Astrocyte (in vitro differentiated cells and primary cell): ENCODE data around the gene DLK1. TPM values are rescaled to one million over a fixed set of nuclear protein-coding genes. Genes with fewer than 3 reads are reported as not detected.

ENCODE experiments used
- DNase-seq: peaks from one replicate; pipeline ENCODE4 v3.0.0-alpha.2; 2010; ENCODE audit warnings: low read depth
- FAIRE-seq: peaks from 2 replicates; lab custom pipeline; 2011; peaks lifted over from hg19 to GRCh38; lab: Jason Lieb, UNC
- H2AFZ ChIP-seq: 2 replicates; pipeline ENCODE4 v1.6.0; 2012; ENCODE audit warnings: low read depth, low read length, inconsistent platforms
- H3K27ac ChIP-seq: 2 replicates; pipeline ENCODE4 v1.5.1; 2011; ENCODE audit warnings: low read depth, low read length, inconsistent platforms
- H3K27me3 ChIP-seq: 2 replicates; pipeline ENCODE4 v1.6.0; 2011; ENCODE audit warnings: low read length, inconsistent platforms; ENCODE audit not compliant: insufficient read depth
- H3K36me3 ChIP-seq: 2 replicates; pipeline ENCODE4 v1.5.1; 2011; ENCODE audit warnings: low read length, inconsistent platforms; ENCODE audit not compliant: insufficient read depth
- H3K4me1 ChIP-seq: 2 replicates; pipeline ENCODE4 v1.5.1; 2011; ENCODE audit warnings: low read length, inconsistent platforms; ENCODE audit not compliant: insufficient read depth
- H3K4me2 ChIP-seq: 2 replicates; pipeline ENCODE4 v1.6.0; 2012; ENCODE audit warnings: low read length, inconsistent platforms
- H3K4me3 ChIP-seq: 2 replicates; pipeline ENCODE4 v1.5.1; 2011; ENCODE audit warnings: low read depth, mild to moderate bottlenecking, low read length, inconsistent platforms; ENCODE audit not compliant: insufficient read depth
- H3K79me2 ChIP-seq: 2 replicates; pipeline ENCODE4 v1.6.0; 2012; ENCODE audit warnings: mild to moderate bottlenecking, low read length, inconsistent platforms; ENCODE audit not compliant: insufficient read depth
- H3K9ac ChIP-seq: 2 replicates; pipeline ENCODE4 v1.6.0; 2012; ENCODE audit warnings: mild to moderate bottlenecking, low read length, inconsistent platforms
- H3K9me3 ChIP-seq: 2 replicates; pipeline ENCODE4 v1.5.1; 2012; ENCODE audit warnings: low read depth, mild to moderate bottlenecking, low read length, inconsistent platforms; ENCODE audit not compliant: insufficient read depth
- H4K20me1 ChIP-seq: 2 replicates; pipeline ENCODE4 v1.6.0; 2012; ENCODE audit warnings: low read length, inconsistent platforms; ENCODE audit not compliant: insufficient read depth
- H3K27ac Mint-ChIP-seq: one replicate; pipeline ENCODE4 v1.8.0; 2021; ENCODE audit warnings: mild to moderate bottlenecking, mixed read lengths; ENCODE audit not compliant: unreplicated experiment
- H3K27me3 Mint-ChIP-seq: one replicate; pipeline ENCODE4 v1.8.0; 2021; ENCODE audit warnings: low read depth, mixed read lengths; ENCODE audit not compliant: unreplicated experiment
- H3K36me3 Mint-ChIP-seq: one replicate; pipeline ENCODE4 v1.8.0; 2021; ENCODE audit warnings: low read depth, mixed read lengths; ENCODE audit not compliant: unreplicated experiment
- H3K4me1 Mint-ChIP-seq: one replicate; pipeline ENCODE4 v1.8.0; 2021; ENCODE audit warnings: low read depth, mixed read lengths; ENCODE audit not compliant: unreplicated experiment
- H3K4me3 Mint-ChIP-seq: one replicate; pipeline ENCODE4 v1.8.0; 2021; ENCODE audit warnings: mild to moderate bottlenecking, moderate library complexity, mixed read lengths; ENCODE audit not compliant: unreplicated experiment
- H3K9me3 Mint-ChIP-seq: one replicate; pipeline ENCODE4 v1.8.0; 2021; ENCODE audit warnings: mild to moderate bottlenecking, mixed read lengths; ENCODE audit not compliant: unreplicated experiment
- CTCF ChIP-seq: IDR thresholded peaks from 2 replicates; pipeline ENCODE4 v1.5.1; 2011; ENCODE audit warnings: low read depth, mild to moderate bottlenecking, inconsistent platforms, low read length, moderate library complexity; ENCODE audit not compliant: insufficient read depth
- EZH2 ChIP-seq: IDR thresholded peaks from 2 replicates; pipeline ENCODE4 v1.6.1; 2012; ENCODE audit warnings: mild to moderate bottlenecking, low read length, inconsistent platforms; ENCODE audit not compliant: insufficient read depth
- total RNA-seq: library from RNA; stranded (reverse); gene quantifications from 2 replicates; pipeline ENCODE4 v1.2.1, GENCODE V29; 2021

Gene DLK1
- total RNA-seq, 1 donor from 2014 or later, result 2.7 TPM

- no peaks in the 10 kb centered on the region for H3K4me1 Mint-ChIP-seq
- H3K36me3 Mint-ChIP-seq, result no peaks in the 10 kb centered on the region
- FAIRE-seq (no peak), DNase-seq (no peak)
- no peak overlapping the region for H3K4me3 ChIP-seq
- TF ChIP-seq CTCF (no peak), EZH2 (peak; percentile 32)
- H3K27ac Mint-ChIP-seq, result peak overlapping the region; percentile 12
- H4K20me1 ChIP-seq, result no peaks in the 10 kb centered on the region
- H3K36me3 ChIP-seq, result no peaks in the 10 kb centered on the region
- no peaks in the 10 kb centered on the region for H3K9me3 ChIP-seq
- peaks cover 54% of the 10 kb centered on the region for H3K27me3 Mint-ChIP-seq
- no peak overlapping the region for H2AFZ ChIP-seq
- no peak overlapping the region for H3K4me3 Mint-ChIP-seq
- H3K4me2 ChIP-seq, result no peak overlapping the region
- H3K27ac ChIP-seq, result no peak overlapping the region
- no peak overlapping the region for H3K9ac ChIP-seq
- peaks cover 9% of the 10 kb centered on the region for H3K9me3 Mint-ChIP-seq
- no peaks in the 10 kb centered on the region for H3K79me2 ChIP-seq
- peaks cover 5% of the 10 kb centered on the region for H3K27me3 ChIP-seq
- H3K4me1 ChIP-seq, result peaks cover 3% of the 10 kb centered on the region
Observed at GRCh38 chr14:100713705-100714104, 13.0 kb upstream of the DLK1 start.

GRCh38 chr14:100714258-100714892, 12.3 kb upstream of the DLK1 start:
- Histone ChIP-seq H3K4me3 (no peak overlapping the region), H3K27ac (no peak overlapping the region), H3K36me3 (no peaks in the 10 kb centered on the region), H3K4me1 (peaks cover 2% of the 10 kb centered on the region), H4K20me1 (no peaks in the 10 kb centered on the region), H3K4me2 (no peak overlapping the region), H3K79me2 (no peaks in the 10 kb centered on the region), H3K27me3 (peaks cover 6% of the 10 kb centered on the region), H2AFZ (no peak overlapping the region), H3K9me3 (no peaks in the 10 kb centered on the region), H3K9ac (no peak overlapping the region)
- no peaks in the 10 kb centered on the region for H3K4me1 Mint-ChIP-seq
- H3K36me3 Mint-ChIP-seq, result no peaks in the 10 kb centered on the region
- H3K27ac Mint-ChIP-seq, result no peak overlapping the region
- no peak for FAIRE-seq
- no peak for TF ChIP-seq EZH2
- TF ChIP-seq CTCF, result no peak
- no peak overlapping the region for H3K4me3 Mint-ChIP-seq
- peaks cover 59% of the 10 kb centered on the region for H3K27me3 Mint-ChIP-seq
- H3K9me3 Mint-ChIP-seq, result peaks cover 9% of the 10 kb centered on the region
- no peak for DNase-seq

- no peak overlapping the region for H3K9ac ChIP-seq
- peaks cover 10% of the 10 kb centered on the region for H3K27me3 ChIP-seq
- H3K36me3 ChIP-seq, result no peaks in the 10 kb centered on the region
- H3K9me3 ChIP-seq, result no peaks in the 10 kb centered on the region
- no peak overlapping the region for H3K4me3 ChIP-seq
- H3K9me3 Mint-ChIP-seq, result peaks cover 9% of the 10 kb centered on the region
- no peak for TF ChIP-seq CTCF
- TF ChIP-seq EZH2, result no peak
- peaks cover 62% of the 10 kb centered on the region for H3K27me3 Mint-ChIP-seq
- DNase-seq (no peak), FAIRE-seq (no peak)
- no peak overlapping the region for H3K27ac ChIP-seq
- H3K4me1 Mint-ChIP-seq, result no peaks in the 10 kb centered on the region
- H3K4me1 ChIP-seq, result no peaks in the 10 kb centered on the region
- no peaks in the 10 kb centered on the region for H4K20me1 ChIP-seq
- no peak overlapping the region for H3K27ac Mint-ChIP-seq
- H3K36me3 Mint-ChIP-seq, result no peaks in the 10 kb centered on the region
- H3K79me2 ChIP-seq, result no peaks in the 10 kb centered on the region
- no peak overlapping the region for H3K4me3 Mint-ChIP-seq
- no peak overlapping the region for H3K4me2 ChIP-seq
- no peak overlapping the region for H2AFZ ChIP-seq
Observed at GRCh38 chr14:100715332-100715731, 11.4 kb upstream of the DLK1 start.
